ENCODE data around the gene INO80D. TPM values are rescaled to one million over a fixed set of nuclear protein-coding genes. Genes with fewer than 3 reads are reported as not detected.
"Not testable (repeated sequence)": the region's sequence is repeated elsewhere in the genome, so short reads cannot be mapped to it uniquely, and the experiment has no call there.

The INO80D gene
- total and polyA plus RNA-seq, 3 donors from 2014 or later, result 5.3 to 31.6 (median 28.2) TPM

- Histone ChIP-seq H3K36me3 (ENCODE audit: low read depth, missing control alignments) (no peaks in the 10 kb centered on the region), H3K27ac (no peak overlapping the region), H3K9me3 (no peaks in the 10 kb centered on the region), H3K27me3 (no peaks in the 10 kb centered on the region), H3K4me1 (no peaks in the 10 kb centered on the region), H3K4me3 (no peak overlapping the region)
- TF ChIP-seq CTCF (IDR thresholded peaks at IDR 0.05) (no peak), POLR2A (IDR thresholded peaks at IDR 0.05) (no peak)
- WGBS, 2 donors, result 79 to 83% methylated on average over 2 of the region's 2 CpGs
- no peak for DNase-seq
- intact Hi-C loops (cut with DNase I; ENCODE audit: low total_unique reads), result no loop called here
Observed at GRCh38 chr2:205994344-205994743, 91.6 kb downstream of the INO80D start.

GRCh38 chr2:205990104-205990503 is 95.9 kb downstream of the INO80D start:
- Histone ChIP-seq H3K36me3 (ENCODE audit: low read depth, missing control alignments) (no peaks in the 10 kb centered on the region), H3K4me1 (no peaks in the 10 kb centered on the region), H3K27ac (no peak overlapping the region), H3K4me3 (no peak overlapping the region), H3K9me3 (no peaks in the 10 kb centered on the region), H3K27me3 (no peaks in the 10 kb centered on the region)
- DNase-seq, result no peak
- intact Hi-C loops (cut with DNase I; ENCODE audit: low total_unique reads), result no loop called here
- 85 to 92% methylated on average over 2 of the region's 2 CpGs for WGBS, 2 donors
- no peak for TF ChIP-seq POLR2A (IDR thresholded peaks at IDR 0.05)
- TF ChIP-seq CTCF (IDR thresholded peaks at IDR 0.05), result no peak

- H3K4me3 ChIP-seq, result no peak overlapping the region
- H3K27me3 ChIP-seq, result no peaks in the 10 kb centered on the region
- no peaks in the 10 kb centered on the region for H3K9me3 ChIP-seq
- DNase-seq, result no peak
- H3K36me3 ChIP-seq (ENCODE audit: low read depth, missing control alignments), result no peaks in the 10 kb centered on the region
- H3K27ac ChIP-seq, result no peak overlapping the region
- intact Hi-C loops (cut with DNase I; ENCODE audit: low total_unique reads), result no loop called here
- TF ChIP-seq CTCF (IDR thresholded peaks at IDR 0.05), result no peak
- no peak for TF ChIP-seq POLR2A (IDR thresholded peaks at IDR 0.05)
- no peaks in the 10 kb centered on the region for H3K4me1 ChIP-seq
- 85 to 86% methylated on average over 11 of the region's 11 CpGs for WGBS, 2 donors
Observed at GRCh38 chr2:205989271-205990071, 96.5 kb downstream of the INO80D start.

- WGBS, 2 donors, result 79 to 89% methylated on average over 1 of the region's 1 CpG
- H3K4me1 ChIP-seq; H3K9me3 ChIP-seq; DNase-seq; H3K36me3 ChIP-seq (ENCODE audit: low read depth, missing control alignments); H3K27ac ChIP-seq; H3K27me3 ChIP-seq; H3K4me3 ChIP-seq; intact Hi-C loops (cut with DNase I; ENCODE audit: low total_unique reads): not testable (repeated sequence)
Observed at GRCh38 chr2:205988681-205989080, 97.3 kb downstream of the INO80D start.

DNA sequence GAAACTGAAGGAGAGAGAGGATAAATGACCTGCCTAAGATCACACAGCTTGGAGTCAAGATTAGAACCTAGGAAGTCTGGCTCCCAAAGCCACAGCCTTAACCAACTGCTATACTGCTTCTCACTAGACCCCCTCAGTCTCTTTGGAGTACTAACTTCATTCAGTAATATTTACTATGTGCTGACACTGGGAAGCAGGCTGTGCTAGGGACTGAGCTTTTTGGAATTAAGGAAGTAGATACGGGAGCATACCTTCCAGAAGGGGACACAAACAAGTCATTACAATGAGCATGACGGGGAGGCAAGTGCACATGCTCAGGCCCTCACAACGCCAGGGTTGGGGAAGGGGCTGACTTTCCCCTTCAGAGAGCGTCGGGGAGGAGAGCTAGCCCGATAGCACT is 97.7 kb downstream of the INO80D start:
- H3K27ac ChIP-seq, result no peak overlapping the region
- no peak overlapping the region for H3K4me3 ChIP-seq
- TF ChIP-seq POLR2A (IDR thresholded peaks at IDR 0.05) (no peak), CTCF (IDR thresholded peaks at IDR 0.05) (no peak)
- H3K9me3 ChIP-seq, result no peaks in the 10 kb centered on the region
- H3K4me1 ChIP-seq, result no peaks in the 10 kb centered on the region
- intact Hi-C loops (cut with DNase I; ENCODE audit: low total_unique reads), result no loop called here
- WGBS, 2 donors, result 80 to 90% methylated on average over 6 of the region's 6 CpGs
- H3K27me3 ChIP-seq, result no peaks in the 10 kb centered on the region
- no peak for DNase-seq
- no peaks in the 10 kb centered on the region for H3K36me3 ChIP-seq (ENCODE audit: low read depth, missing control alignments)

DNA sequence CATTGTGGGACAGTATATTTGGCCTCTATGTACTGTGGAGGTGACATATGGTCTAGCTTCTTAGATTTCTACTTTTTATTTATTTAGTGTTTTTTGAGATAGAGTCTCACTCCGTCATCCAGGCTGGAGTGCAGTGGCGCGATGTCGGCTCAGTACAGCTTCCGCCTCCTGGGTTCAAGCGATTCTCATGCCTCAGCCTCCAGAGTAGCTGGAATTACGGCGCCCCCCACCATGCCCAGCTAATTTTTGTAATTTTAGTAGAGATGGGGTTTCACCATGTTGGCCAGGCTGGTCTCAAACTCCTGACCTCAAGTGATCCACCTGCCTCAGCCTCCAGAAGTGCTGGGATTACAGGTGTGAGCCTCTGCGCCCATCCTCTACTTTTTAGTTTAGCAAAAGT is 99.6 kb downstream of the INO80D start:
- H3K4me1 ChIP-seq; H3K27ac ChIP-seq; H3K4me3 ChIP-seq; intact Hi-C loops (cut with DNase I; ENCODE audit: low total_unique reads); H3K27me3 ChIP-seq; H3K36me3 ChIP-seq (ENCODE audit: low read depth, missing control alignments); H3K9me3 ChIP-seq; DNase-seq: not testable (repeated sequence)
- WGBS, 2 donors, result 92 to 96% methylated on average over 9 of the region's 9 CpGs

Data from testis (tissue), 3 donors.